ENCODE measurements around the gene MS4A18. TPM values are rescaled to one million over a fixed set of nuclear protein-coding genes. Genes with fewer than 3 reads are reported as not detected.

Gene MS4A18
- total and polyA plus RNA-seq, 10 of the 15 experiments (the other 5 are each of a cell fraction or from before 2014, with no cell fraction given): not detected

- CTCF ChIA-PET: interaction anchor here (4.2 kb wide), 1 partner anchor 12 kb away, joined by 21 read pairs; no protein-coding TSS in a partner anchor
- in situ Hi-C loops (cut with MboI): no loop called here
- RAD21 ChIA-PET (ENCODE audit: unreplicated experiment): interaction anchor here (0.6 to 1.5 kb wide), 2 partner anchors 35 to 112 kb away, joined by 3 to 4 read pairs; no protein-coding TSS in a partner anchor
- H4K20me1 ChIP-seq (ENCODE audit: control insufficient read depth, insufficient read depth): no peaks in the 10 kb centered on the region
- no peak for DNase-seq (ENCODE audit: low read depth, low spot score)
- H3K27me3 ChIP-seq (replicated peaks in 1 of 2; ENCODE audit: control insufficient read depth in 2 of 2, insufficient read depth in 2 of 2, low read length in 1 of 2): no peaks in the 10 kb centered on the region; a peak in 1 of 4 replicates
- H3K36me3 ChIP-seq (ENCODE audit: control insufficient read depth in 2 of 2, insufficient read depth in 2 of 2, low read length in 1 of 2): no peaks in the 10 kb centered on the region
- no peak for TF ChIP-seq POLR2AphosphoS2 (IDR thresholded peaks at IDR 0.05; ENCODE audit: low read depth, low read length)
- no peak for TF ChIP-seq STAT3 (IDR thresholded peaks at IDR 0.05; ENCODE audit: low read depth, low read length)
- TF ChIP-seq MAX (IDR thresholded peaks at IDR 0.05; ENCODE audit: low read depth, low read length): no peak
- no peak for TF ChIP-seq PKNOX1 (IDR thresholded peaks at IDR 0.05)
- TF ChIP-seq TCF12 (IDR thresholded peaks at IDR 0.05; ENCODE audit: low read depth, low read length): no peak
- TF ChIP-seq HDGF (IDR thresholded peaks at IDR 0.05): no peak
- TF ChIP-seq NR2C1 (IDR thresholded peaks at IDR 0.05): no peak
- TF ChIP-seq PAX5 (IDR thresholded peaks at IDR 0.05; ENCODE audit: borderline replicate concordance, low read depth, low read length): no peak
- no peak for TF ChIP-seq SREBF1 (IDR thresholded peaks at IDR 0.05; ENCODE audit: low read length)
- no peak for TF ChIP-seq MYB (IDR thresholded peaks at IDR 0.05; ENCODE audit: borderline replicate concordance, low read depth, low read length)
- TF ChIP-seq CREM (IDR thresholded peaks at IDR 0.05; ENCODE audit: low read depth): no peak
- no peak for TF ChIP-seq SP1 (IDR thresholded peaks at IDR 0.05; ENCODE audit: low read depth, low read length)
- TF ChIP-seq SREBF2 (IDR thresholded peaks at IDR 0.05; ENCODE audit: low read length): no peak
- no peak for TF ChIP-seq POLR2AphosphoS5 (IDR thresholded peaks at IDR 0.05; ENCODE audit: low read length)
- no peak for TF ChIP-seq NRF1 (conservative IDR thresholded peaks at IDR 0.05; ENCODE audit: low read depth, low read length)
- TF ChIP-seq KDM1A (IDR thresholded peaks at IDR 0.05; ENCODE audit: borderline replicate concordance): no peak
- no peak for TF ChIP-seq GATAD2B (conservative IDR thresholded peaks at IDR 0.05; ENCODE audit: low read depth)
- no peak for TF ChIP-seq BCLAF1 (IDR thresholded peaks at IDR 0.05)
- H3K9me3 ChIP-seq (replicated peaks; ENCODE audit: control insufficient read depth, insufficient read depth, low read length): no peaks in the 10 kb centered on the region; the same call in 2 of the 3 replicates
- intact Hi-C loops (cut with micrococcal nuclease; ENCODE audit: unreplicated experiment): no loop called here
- H3K9ac ChIP-seq (ENCODE audit: control insufficient read depth, insufficient read depth, low read length): no peak overlapping the region
- H2AFZ ChIP-seq (ENCODE audit: control insufficient read depth, low read depth, low read length): no peak overlapping the region
- BruUV-seq (replicated peaks): no TSS peak
- POLR2A ChIA-PET: no interaction called here
- no peak overlapping the region for H3K4me3 ChIP-seq
- H3K79me2 ChIP-seq (ENCODE audit: control insufficient read depth, insufficient read depth, low read length): no peaks in the 10 kb centered on the region
- 0 out of 2 replicates have a peak, but pooled peaks cover 1% of the 10 kb centered on the region for H3K4me1 ChIP-seq (ENCODE audit: control insufficient read depth, insufficient read depth, low read length)
- H3K4me2 ChIP-seq (ENCODE audit: control insufficient read depth, insufficient read depth): no peak overlapping the region
- no peak overlapping the region for H3K27ac ChIP-seq (ENCODE audit: control insufficient read depth, insufficient read depth)
- no peak for FAIRE-seq
- no peak for ATAC-seq
- SMC1A ChIA-PET (ENCODE audit: uncharacterized antibody, unreplicated experiment): interaction anchor here (1.1 to 1.8 kb wide), 2 partner anchors 11 to 85 kb away, joined by 3 to 4 read pairs; no protein-coding TSS in a partner anchor
- 57% methylated on average over 15 of the region's 15 CpGs for WGBS (ENCODE audit: insufficient coverage, insufficient replicate concordance, low lambda C conversion rate, missing lambda C conversion rate)
Measured at GRCh38 chr11:60786811-60787567, 62.5 kb downstream of the MS4A18 start.
